GM03348 (cell line): ENCODE measurements around the gene PLPPR3.
"Not testable (repeated sequence)": the region's sequence is repeated elsewhere in the genome, so short reads cannot be mapped to it uniquely, and the experiment has no call there.

ENCODE experiments used
- DNase-seq: peaks from one replicate; pipeline ENCODE4 v3.0.0; 2012; ENCODE audit warnings: low spot score

PLPPR3 gene

DNA sequence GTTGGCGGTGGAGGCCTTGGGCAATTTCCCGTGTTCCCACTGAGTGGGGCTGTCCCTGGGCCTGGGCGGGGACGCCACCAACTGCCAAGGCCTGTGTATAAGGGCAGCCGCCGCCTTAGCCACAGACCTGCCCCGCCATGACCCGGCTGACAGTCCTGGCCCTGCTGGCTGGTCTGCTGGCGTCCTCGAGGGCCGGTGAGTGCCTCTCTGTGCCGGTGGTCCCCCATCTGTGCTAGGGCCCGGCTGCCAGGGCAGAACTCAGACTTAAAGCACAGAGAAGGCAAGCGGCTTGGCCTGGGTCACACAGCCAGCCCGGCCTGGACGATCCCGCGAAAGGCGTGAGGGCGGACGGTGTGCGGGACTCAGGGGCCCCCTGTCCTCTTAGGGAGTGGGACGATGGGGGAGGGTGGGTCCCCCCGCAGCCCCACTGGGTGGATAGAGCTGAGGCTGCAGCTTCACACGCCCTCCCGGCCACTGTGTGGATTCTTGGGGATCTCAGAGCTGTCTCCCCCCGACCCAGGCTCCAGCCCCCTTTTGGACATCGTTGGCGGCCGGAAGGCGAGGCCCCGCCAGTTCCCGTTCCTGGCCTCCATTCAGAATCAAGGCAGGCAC lies 6.1 kb upstream of the PLPPR3 start, which contains the start of gene AZU1:
Gene AZU1 (plus strand): TSS at position 128 of the 612 bp plus-strand sequence. CDS start 10 bp downstream, at position 138.
- no peak for DNase-seq

DNA sequence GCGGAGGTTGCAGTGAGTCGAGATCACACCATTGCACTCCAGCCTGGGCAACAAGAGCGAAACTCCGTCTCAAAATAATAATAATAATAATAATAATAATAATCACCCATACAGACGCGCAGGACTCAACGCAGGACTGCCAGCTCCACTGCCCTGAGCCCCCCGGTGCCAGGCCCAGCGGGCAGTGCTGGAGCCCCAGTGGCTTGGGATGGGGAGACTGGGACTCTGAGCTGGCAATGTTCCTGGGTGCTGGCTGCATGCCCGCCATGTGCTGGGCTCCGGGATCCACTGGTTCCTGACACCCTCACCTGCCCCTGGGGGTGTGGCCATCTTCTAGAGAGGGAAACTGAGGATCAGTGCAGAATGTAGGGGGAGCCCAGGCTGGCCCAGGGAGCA lies 5.6 kb upstream of the PLPPR3 start:
- DNase-seq, result no peak

DNA sequence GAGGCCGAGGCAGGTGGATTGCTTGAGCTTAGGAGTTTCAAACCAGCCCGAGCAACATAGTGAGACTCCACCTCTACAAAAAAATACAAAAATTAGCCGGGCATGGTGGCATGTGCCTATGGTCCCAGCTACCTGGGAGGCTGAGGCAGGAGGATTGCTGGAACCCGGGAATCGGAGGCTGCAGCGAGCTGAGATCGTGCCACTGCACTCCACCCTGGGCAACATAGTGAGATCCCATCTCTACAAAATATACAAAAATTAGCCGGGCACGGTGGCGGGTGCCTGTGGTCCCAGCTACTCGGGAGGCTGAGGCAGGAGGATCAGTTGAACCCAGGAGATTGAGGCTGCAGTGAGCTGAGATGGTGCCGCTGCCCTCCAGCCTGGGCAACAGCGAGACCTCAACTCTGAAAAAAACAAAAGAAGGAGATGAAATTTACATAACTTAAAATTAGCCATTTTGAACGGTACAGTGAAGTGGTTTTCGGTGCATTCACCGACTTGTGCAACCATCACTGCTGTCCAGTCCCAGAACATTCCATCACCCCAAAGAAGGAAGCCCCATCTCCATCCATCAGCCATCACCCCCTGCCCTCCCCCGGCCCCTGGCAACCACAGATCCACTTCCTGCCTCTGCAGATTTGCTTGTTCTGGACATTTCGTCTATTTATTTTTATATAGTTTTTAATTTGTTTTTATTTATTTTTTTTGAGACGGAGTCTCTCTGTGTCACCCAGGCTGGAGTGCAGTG lies 4.3 kb upstream of the PLPPR3 start:
- no peak for DNase-seq

DNA sequence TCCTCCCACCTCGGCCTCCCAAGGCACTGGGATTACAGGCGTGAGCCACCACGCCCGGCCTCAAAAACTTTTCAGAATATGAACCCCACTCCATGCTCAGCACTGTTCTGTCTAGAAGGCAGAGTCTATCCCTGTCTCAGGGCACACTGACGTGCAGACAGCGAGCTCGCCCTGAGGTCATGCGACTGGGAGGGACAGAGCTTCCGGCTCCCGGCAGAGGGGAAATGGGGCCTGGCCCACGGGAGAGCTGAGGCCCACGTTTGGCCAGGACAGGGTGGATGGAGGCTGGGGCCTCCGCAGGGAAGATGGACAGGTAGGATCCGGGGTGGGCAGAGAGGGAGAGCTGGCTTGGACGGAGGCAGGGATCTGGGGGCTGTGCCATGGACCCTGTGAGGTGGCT lies 3.1 kb upstream of the PLPPR3 start:
- DNase-seq, result no peak

DNA sequence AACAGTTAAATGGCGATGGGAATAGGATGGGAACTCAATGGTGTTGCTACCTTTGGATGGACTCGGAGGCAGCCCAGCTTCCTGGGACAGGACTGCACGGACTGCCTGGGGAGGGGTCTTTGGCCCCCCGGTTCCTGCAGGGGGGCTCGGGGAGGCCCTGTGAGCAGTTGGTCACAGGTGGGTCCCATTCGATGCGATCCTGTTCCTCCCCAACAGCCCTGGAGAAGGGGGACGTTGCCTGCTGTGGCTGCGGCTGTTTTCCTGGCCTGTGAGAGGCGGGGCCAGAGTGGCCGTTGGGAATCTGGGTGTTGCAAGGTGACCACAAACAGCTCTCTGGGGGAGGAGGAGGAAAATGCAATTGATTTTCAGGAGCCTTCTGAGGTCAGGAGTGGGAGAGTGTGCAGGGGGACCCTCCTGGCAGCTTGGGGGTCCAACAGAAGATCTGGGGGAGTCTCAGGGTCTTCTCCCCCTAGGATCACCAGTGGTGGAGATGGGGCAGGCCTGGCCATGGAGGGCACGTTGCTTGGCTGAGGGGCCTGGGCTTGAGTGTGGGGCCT lies 1.9 kb upstream of the PLPPR3 start:
- no peak for DNase-seq

DNA sequence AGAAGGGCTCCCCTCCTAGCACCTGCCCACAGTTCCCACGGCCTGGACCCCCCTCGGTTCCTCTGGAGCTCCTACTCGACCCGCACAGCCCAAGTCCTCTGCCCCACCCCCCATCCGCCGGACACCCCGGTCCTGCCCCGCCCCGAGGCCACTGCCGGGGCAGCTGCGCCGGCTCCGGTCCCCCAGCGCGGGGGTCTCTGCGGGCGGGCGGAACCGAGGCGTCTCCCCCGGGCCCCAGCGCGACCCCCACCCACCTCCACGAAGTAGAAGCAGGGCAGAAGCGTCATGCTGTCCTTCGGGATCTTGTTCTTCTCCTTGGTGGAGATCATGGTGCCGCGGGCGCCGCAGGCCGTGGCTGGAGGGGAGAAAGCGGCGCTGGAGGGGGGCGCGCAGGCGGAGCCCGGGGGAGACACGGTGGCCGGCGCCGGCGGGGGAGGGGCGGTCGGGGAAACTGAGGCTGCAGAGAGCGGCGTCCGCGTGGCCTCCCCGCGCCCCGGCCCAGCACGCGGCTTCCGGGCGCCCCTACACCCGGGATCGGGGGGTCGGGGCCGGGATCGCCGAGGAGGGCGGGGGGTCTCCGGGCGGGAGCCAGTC lies 427 bp downstream of the PLPPR3 start:
- DNase-seq, result no peak

DNA sequence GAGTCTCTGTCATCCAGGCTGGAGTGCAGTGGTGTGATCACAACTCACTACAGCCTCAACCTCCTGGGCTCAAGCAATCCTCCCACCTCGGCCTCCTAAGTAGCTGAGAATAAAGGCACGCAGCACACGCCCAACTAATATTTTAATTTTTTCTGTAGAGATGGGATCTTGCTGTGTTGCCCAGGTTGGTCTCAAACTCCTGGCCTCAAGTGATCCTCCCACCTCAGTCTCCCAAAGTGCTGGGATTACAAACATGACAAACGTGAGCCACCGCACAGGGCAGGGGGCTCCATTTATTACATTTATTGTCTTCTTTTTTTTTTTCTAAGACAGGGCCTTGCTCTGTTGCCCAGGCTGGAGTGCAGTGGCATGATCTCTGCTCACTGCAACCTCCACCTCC lies 1.5 kb downstream of the PLPPR3 start:
- DNase-seq, result not testable (repeated sequence)

DNA sequence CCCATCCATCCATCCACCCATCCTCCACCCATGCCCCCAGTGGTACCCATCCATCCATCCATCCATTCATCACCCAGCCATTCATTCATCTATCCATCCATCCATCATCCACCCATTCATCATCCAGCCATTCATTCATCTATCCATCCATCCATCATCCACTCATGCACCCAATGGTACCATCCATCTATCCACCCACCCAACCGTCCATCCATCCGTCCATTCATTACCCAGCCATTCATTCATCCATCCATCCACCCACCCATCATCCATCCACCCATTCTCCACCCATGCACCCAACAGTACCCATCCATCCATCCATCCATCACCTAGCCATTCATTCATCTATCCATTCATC lies 5.3 kb downstream of the PLPPR3 start:
- no peak for DNase-seq

DNA sequence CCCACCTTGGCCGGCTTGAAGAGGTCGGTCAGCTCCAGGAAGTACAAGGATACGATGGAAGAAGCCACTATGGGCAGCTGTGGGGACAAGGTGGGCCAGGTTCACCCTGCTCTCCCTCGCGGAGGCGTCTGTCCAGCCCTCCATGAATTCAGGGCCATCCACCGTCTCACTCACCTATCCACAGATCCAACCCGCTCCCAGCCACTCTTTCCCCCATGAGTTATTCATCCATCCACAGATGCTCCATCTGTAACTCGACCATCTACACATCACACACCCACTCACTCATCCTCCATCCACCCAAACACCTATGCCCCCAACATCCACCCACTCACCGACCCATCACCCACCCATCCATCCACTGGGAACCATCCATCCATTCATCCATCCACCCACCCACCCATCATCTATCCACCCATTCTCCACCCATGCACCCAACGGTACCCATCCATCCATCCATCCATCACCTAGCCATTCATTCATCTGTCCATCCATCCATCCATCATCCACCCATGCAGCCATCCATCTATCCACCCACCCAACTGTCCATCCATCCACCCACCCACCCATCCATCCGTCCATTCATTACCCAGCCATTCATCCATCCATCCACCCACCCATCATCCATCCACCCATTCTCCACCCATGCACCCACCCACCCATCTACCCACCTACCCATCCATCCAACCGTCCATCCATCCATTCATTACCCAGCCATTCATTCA lies 5.8 kb downstream of the PLPPR3 start:
- DNase-seq, result no peak

DNA sequence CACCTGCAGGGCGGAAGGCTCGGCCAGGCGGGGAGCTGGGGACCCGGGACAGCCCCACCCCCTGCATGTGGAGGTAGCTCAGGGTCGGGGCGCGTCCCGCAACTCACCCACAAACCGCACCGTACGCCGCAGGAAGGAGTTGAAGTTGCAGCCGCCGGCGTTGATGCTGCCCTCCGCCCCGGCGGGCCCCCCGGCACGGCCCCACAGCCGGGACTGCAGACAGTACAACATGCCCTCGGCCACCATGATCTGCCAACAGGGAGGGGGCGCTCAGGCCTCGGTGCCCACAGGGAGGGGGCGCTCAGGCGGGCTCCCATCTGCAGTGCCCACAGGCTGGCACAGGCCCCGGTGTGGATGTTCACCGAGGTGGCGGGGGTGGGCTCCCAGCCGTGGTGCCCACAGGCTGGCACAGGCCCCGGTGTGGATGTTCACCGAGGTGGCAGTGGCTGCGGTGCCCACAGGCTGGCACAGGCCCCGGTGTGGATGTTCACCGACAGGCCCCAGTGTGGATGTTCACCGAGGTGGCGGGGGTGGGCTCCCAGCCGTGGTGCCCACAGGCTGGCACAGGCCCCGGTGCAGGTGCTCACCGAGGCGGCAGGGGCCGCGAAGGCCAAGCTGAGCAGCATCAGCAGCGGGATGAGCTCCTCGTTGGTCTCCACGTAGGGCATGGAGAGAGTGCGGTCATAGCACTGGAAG lies 6.5 kb downstream of the PLPPR3 start:
- DNase-seq, result no peak

DNA sequence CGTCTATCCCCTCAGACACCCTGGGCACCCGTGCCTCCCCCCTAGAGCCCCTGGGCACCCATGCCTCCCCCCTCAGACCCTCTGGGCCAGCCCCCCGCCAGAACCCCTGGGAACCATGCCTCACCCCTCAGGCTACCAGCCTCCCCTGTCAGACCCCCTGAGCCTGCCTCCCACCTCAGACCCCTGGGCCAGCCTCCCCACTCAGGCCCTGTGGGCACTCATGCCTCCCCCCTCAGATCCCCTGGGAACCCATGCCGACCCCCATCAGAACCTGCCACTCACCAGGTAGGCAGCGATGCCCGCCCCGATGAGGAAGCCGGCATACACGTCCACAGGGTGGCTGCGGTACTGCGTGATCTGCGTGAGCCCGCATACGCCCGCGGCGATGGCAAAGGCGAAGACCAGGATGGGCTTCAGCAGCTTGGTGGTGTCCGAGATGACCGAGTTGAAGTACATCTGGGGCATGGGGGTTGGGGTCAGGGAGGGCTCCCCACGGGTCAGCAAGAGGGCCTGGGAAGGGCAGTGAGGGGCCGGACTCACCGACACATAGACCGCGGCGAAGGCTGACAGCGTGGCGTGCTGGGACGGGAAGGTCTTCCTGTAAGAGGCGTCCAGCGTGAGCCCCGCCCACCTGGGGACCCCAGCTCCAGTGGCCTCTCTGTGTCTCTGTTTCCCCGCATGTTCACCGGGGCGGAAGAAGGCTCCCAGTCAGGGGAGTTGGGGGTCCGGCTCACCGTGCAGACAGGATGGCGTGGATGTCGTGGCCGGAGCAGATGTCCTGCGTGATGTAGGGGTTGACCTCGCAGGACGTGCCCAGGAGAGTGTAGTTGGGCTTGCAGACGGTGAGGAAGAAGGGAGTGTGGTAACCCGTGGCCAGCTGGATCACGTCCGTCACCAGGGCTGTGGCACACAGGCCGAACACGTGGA lies 7.3 kb downstream of the PLPPR3 start:
- no peak for DNase-seq

DNA sequence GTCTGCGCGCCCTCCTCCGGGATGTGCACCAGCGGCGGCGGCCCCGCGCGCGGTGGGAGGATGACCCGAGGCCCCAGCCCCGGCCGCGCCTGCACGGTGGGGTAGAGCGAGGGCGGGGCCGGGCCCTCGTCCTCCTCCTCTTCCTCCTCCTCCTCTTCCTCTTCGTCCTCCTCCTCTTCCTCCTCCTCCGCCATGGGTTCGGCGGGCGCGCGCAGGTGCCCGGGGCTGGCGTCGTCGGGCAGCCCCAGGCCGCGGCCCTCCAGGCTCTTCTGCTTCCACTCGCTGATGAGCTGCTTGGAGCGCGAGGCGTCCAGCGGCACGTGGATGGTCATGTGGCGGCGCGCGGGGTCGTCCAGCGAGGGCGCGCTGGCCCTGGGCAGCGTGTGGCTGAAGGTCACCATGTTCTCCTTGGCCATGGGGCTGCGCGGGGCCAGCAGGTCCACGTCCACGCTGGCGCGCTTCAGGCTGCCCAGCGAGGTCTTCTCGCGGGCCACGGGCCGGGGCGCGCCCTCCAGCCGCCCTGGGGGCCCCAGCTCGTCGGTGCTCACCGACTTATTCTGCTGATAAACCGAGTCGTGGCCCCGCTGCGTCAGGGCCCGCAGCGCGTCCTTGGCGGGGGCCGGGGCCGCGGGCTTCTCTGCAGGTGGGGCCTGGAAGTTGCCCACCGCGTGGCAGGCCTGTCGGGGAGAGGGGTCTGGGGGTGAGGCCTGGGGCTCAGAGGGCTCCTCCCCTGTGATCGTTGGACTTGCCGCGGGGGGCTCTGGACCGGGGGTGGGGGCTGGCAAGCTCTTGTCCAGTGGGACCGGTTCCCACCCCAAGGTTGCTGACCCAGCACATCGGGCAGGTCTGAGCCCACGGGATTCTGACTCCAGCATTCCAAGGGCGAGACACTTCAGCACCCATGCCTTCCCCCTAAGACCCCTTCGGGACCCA lies 8.3 kb downstream of the PLPPR3 start:
- no peak for DNase-seq

DNA sequence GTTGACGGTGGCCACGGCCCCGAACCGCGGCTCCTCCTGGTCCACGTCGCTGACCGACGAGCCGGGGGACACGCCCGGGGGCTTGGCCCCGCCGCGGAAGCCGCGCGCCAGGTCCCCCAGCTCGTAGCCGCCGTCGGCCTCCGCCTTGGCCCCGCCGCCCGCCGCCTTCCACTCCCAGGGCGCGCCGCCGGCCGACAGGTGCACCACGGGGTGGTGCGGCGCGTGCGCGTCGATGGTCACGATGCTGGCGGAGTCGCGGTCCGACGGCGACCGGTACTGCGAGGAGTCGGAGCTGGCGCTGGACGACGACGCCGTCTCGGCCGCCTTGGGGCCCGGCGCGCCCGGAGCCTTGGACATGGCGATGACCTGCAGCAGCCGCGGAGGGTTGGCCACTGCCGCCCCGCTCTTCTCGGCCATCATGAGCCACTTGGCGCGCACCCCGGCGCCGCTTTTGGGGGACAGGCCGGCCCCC lies 9.0 kb downstream of the PLPPR3 start:
- no peak for DNase-seq

DNA sequence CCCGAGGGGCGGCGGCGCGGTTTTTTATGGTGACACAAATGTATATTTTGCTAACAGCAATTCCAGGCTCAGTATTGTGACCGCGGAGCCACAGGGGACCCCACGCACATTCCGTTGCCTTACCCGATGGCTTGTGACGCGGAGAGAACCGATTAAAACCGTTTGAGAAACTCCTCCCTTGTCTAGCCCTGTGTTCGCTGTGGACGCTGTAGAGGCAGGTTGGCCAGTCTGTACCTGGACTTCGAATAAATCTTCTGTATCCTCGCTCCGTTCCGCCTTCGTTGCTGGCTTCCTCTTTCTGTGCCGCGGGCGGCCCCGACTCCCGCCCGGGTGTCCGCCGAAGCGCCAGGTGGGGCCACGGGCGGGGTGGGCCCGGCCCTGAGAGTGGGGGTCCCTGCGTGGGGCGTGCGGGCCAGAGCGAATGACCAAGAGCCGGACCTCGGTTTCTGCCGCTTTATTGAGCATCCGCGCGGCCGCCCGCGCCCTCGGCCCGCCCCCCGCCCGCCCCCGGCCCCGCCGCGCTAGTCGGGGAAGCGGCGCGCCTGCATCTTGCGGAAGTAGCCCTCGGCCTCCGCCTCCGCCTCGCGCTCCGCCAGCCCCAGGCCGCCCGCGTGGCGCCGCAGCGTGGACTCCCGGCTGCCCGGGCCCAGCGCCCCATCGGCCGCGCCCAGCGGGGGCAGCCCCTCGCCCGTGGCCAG lies 9.6 kb downstream of the PLPPR3 start:
- DNase-seq, result no peak

DNA sequence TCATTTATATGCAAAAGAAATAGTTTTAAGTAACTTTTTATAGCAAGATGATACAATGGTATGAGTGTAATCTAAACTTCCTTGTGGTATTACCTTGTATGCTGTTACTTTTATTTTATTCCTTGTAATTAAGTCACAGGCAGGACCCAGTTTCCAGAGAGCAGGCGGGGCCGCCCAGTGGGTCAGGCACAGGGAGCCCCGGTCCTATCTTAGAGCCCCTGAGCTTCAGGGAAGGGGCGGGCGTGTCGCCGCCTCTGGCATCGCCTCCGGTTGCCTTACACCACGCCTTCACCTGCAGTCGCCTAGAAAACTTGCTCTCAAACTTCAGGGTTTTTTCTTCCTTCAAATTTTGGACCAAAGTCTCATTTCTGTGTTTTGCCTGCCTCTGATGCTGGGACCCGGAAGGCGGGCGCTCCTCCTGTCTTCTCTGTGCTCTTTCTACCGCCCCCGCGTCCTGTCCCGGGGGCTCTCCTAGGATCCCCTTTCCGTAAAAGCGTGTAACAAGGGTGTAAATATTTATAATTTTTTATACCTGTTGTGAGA lies 10.2 kb downstream of the PLPPR3 start:
- no peak for DNase-seq

DNA sequence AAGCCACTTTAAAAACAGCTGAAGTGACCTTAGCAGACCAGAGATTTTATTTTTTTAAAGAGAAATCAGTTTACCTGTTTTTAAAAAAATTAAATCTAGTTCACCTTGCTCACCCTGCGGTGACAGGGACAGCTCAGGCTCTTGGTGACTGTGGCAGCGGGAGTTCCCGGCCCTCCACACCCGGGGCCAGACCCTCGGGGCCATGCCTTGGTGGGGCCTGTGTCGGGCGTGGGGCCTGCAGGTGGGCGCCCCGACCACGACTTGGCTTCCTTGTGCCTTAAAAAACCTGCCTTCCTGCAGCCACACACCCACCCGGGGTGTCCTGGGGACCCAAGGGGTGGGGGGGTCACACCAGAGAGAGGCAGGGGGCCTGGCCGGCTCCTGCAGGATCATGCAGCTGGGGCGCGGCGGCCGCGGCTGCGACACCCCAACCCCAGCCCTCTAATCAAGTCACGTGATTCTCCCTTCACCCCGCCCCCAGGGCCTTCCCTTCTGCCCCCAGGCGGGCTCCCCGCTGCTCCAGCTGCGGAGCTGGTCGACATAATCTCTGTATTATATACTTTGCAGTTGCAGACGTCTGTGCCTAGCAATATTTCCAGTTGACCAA lies 10.8 kb downstream of the PLPPR3 start:
- no peak for DNase-seq

DNA sequence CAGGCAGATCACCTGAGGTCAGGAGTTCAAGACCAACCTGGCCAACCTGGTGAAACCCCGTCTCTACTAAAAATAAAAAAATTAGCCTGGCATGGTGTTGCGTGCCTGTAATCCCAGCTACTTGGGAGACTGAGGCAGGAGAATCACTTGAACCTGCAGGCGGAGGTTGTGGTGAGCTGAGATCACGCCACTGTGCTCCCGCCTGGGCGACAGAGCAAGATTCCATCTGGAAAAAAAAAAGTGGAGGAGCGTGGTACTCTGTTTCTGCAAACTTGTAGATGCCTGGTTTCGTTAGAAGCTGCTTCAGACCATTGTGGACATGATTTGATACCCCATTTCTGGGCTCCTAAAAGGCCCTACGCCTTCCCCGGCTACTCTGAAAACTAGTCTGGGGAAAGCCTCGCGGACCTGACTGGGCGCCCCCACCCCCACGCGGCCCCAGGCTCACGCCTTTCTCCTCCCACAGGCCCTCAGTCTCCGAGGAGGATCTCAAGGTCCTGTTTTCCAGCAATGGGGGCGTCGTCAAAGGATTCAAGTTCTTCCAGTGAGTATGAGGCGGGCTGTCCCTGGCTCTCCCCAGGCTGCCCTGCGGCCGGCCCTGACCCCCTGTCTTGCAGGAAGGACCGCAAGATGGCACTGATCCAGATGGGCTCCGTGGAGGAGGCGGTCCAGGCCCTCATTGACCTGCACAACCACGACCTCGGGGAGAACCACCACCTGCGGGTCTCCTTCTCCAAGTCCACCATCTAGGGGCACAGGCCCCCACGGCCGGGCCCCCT lies 11.5 kb downstream of the PLPPR3 start:
- DNase-seq, result no peak

DNA sequence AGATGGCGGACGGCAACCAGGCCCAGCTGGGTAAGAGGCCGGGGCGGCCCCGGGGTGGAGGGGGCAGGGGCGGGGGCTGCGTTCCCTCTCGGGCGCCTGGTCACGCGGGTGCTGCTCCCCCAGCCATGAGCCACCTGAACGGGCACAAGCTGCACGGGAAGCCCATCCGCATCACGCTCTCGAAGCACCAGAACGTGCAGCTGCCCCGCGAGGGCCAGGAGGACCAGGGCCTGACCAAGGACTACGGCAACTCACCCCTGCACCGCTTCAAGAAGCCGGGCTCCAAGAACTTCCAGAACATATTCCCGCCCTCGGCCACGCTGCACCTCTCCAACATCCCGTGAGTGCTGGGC lies 13.4 kb downstream of the PLPPR3 start:
- DNase-seq, result no peak
